GM21825 (cell line): Measurements from ENCODE around the gene MYOCD.

Experiments used
- ATAC-seq: cut with Tn5 transposase; IDR thresholded peaks from one replicate; pipeline ENCODE4 v1.9.1; 2021; ENCODE audit warnings: mild to moderate bottlenecking, moderate library complexity; ENCODE audit not compliant: unreplicated experiment

MYOCD gene

GRCh38 chr17:12642034-12642433 lies 23.7 kb upstream of the MYOCD start:
- ATAC-seq, result no peak

- ATAC-seq, result no peak
Measured at GRCh38 chr17:12643822-12644221, 21.9 kb upstream of the MYOCD start.

- no peak for ATAC-seq
Measured at GRCh38 chr17:12644623-12645022, 21.1 kb upstream of the MYOCD start.

GRCh38 chr17:12646761-12647422 lies 18.8 kb upstream of the MYOCD start:
- ATAC-seq, result no peak

GRCh38 chr17:12648498-12648897 lies 17.2 kb upstream of the MYOCD start:
- no peak for ATAC-seq

- ATAC-seq, result no peak
Measured at GRCh38 chr17:12655936-12656335, 9.8 kb upstream of the MYOCD start.

GRCh38 chr17:12656354-12656753 lies 9.3 kb upstream of the MYOCD start:
- ATAC-seq, result no peak

GRCh38 chr17:12659500-12659899 lies 6.2 kb upstream of the MYOCD start:
- no peak for ATAC-seq

GRCh38 chr17:12664252-12664651 lies 1.4 kb upstream of the MYOCD start:
- no peak for ATAC-seq

- no peak for ATAC-seq
Measured at GRCh38 chr17:12664894-12665262, 812 bp upstream of the MYOCD start.

- no peak for ATAC-seq
Measured at GRCh38 chr17:12666718-12667117, 1.0 kb downstream of the MYOCD start.

GRCh38 chr17:12667299-12667958 lies 1.7 kb downstream of the MYOCD start:
- ATAC-seq, result no peak

GRCh38 chr17:12671906-12672305 lies 6.2 kb downstream of the MYOCD start:
- no peak for ATAC-seq

- no peak for ATAC-seq
Measured at GRCh38 chr17:12672947-12673346, 7.3 kb downstream of the MYOCD start.

GRCh38 chr17:12673788-12674187 lies 8.1 kb downstream of the MYOCD start:
- ATAC-seq, result no peak

- no peak for ATAC-seq
Measured at GRCh38 chr17:12680407-12680897, 14.8 kb downstream of the MYOCD start.

- ATAC-seq, result no peak
Measured at GRCh38 chr17:12680993-12681392, 15.3 kb downstream of the MYOCD start.

GRCh38 chr17:12683299-12683698 lies 17.6 kb downstream of the MYOCD start:
- no peak for ATAC-seq

- no peak for ATAC-seq
Measured at GRCh38 chr17:12686486-12686885, 20.8 kb downstream of the MYOCD start.

GRCh38 chr17:12688382-12688781 lies 22.7 kb downstream of the MYOCD start:
- ATAC-seq, result no peak

GRCh38 chr17:12691173-12691572 lies 25.5 kb downstream of the MYOCD start:
- no peak for ATAC-seq

- no peak for ATAC-seq
Measured at GRCh38 chr17:12693640-12694039, 27.9 kb downstream of the MYOCD start.

GRCh38 chr17:12706070-12706469 lies 40.4 kb downstream of the MYOCD start:
- no peak for ATAC-seq
